Endometrial microvascular endothelial cells (primary cell): ENCODE results near the gene TWNK. TPM values are rescaled to one million over a fixed set of nuclear protein-coding genes. Genes with fewer than 3 reads are reported as not detected.

Source experiments
- in situ Hi-C: cut with HindIII; loops from 2 replicates; pipeline ENCODE4 v1.10.0; 2017; ENCODE audit warnings: low sequenced_read_pairs, low pct_unique_long_range_greater_than_20kb; ENCODE audit errors: inconsistent ontology term
- total RNA-seq: library from RNA; depleted of rRNA; stranded (reverse); fragments of >200 nt; gene quantifications from one replicate; pipeline ENCODE4 v1.2.3, GENCODE V29; 2015; ENCODE audit errors: inconsistent ontology term

TWNK gene
- 6.4 TPM for total RNA-seq

DNA sequence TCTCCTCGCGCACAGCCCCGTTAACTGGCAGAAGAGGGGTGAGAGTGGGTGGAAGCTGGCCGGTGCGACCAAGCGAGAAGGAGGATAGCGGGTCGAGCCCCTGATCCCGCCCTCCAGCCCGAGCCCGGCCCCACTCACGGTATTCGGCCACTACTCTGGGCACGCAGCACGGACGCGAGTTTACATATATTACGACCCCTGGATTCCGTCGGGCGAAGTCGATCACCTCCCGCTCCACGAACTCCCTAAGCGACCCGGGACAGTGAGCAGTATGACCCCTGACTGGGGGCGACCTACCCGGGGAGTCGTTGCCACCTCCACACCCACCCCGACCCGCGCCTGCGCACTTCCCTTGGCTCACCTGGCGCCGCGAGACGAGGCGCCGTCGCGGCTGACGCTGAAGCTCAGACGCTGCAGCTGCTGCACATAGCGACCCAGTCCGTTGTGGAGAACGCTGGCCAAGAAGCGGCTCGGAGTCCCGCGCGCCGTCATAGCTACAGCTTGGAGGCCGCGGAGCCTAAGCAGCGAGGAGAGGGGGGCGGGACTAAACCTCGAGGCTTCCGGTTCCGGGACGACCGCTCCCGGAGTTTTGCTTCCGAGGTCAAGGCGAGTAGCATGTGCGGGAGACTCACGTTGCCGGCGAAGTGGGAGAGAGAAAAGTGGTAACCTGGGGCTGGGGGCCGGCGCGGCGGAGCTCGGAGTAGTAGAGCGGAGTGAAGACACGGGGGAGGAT lies at the start of gene TWNK, which contains the start of gene MRPL43:
TSS of gene TWNK (plus strand) at position 592 of the 733 bp plus-strand sequence. CDS start 668 bp downstream, outside the sequence.
TSS of gene MRPL43 (minus strand) at position 546 of the 733 bp plus-strand sequence. CDS start at position 492, 54 bp downstream.
- in situ Hi-C loops: no loop called here

DNA sequence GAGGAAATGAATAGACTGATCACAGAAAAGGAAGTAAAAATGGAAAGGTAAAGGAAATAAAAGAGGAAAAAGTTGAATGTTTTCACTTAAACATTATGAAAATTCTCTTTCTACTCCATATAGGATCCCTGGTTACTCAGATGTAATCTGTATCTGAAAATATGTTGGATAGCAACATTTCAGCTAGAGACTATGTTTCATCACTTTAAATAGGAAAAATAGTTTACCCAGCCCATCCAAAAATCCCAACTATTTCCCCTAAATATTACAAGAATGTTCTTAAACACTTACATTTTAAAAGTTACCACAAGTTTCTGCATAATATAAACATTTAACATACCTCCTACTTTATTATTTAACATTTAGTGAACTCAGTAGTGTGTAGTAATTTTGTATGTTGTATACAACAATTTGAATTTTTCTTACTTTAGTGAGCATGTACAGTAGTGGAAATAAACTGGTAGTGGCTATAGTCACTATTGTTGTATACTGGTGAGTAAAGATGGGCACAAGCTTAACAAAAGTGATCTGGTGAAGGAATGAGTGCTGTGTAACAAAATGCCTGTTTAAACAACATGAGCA lies 47.5 kb upstream of the TWNK start:
- in situ Hi-C loops: no loop called here

DNA sequence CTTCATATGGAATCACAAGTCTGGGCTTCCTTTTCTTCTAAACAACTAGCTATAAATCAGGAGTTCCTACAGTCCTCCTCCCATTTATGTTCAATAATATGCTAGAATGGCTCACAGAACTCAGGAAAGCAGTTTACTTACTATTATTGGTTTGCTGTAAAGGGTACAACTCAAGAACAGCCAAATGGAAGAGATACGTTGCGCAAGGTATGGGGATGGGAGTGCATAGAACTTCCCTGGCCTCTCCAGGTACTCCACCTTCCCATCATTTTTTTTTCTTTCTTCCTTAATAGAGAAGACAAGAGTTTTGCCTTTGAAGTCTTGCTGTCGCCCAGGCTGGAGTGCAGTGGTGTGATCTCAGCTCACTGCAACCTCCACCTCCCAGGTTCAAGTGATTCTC lies 45.1 kb upstream of the TWNK start:
- in situ Hi-C loops: no loop called here

DNA sequence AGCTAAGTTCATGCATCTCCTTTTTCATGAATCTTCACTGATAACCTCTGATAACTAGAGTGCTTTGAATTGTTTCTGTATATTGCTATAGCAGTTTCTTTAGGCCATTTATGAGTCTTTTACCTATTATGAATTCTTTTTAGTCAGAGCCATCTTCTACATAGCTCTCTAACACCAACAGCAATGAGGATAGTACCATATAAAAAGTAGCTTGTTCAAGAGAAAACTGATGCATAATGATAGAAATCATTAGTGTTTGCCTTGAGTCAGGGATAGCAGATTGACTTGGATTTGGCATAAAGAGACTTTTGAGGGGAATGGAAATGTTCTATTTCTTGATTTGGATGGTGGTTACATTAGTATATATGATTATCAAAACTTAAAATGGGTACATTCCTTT lies 43.8 kb upstream of the TWNK start:
- in situ Hi-C loops: no loop called here

DNA sequence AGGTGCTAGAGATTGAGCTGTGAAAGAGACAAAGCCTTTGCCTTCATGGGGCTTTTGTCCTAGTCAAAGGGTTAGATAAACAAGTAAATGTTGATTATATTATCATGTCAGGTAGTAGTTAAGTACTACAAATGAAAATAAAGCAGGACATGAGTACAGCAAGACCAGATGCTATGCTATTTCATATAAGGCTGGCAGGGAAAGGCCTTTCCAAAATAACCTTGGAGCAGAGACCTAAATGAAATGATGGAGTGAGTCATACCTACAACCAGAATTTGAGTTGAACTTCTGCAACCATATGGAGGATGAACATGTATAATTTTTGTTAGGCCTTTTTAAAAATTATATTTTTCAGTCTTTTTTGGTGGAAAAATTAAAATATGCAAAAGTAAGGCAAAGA lies 41.6 kb upstream of the TWNK start:
- in situ Hi-C loops: no loop called here

DNA sequence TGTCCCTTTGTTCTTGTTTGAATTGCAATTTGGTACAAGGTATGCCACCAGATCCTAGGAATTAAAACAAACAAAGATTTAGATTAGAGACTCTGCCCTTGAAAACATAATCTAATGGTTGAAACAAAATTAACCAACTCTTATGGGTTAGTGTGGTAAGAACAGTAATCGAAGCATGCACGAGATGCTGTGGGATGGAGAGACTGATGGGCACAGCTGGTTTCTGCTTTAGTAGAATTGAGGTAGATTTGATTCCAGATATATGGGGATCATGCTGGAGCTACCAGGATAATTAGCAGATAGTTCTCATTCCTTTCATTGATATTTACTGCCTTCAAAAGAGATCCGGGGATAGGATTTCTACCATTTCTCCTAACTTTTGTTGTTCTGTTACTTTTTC lies 38.4 kb upstream of the TWNK start:
- in situ Hi-C loops: no loop called here

DNA sequence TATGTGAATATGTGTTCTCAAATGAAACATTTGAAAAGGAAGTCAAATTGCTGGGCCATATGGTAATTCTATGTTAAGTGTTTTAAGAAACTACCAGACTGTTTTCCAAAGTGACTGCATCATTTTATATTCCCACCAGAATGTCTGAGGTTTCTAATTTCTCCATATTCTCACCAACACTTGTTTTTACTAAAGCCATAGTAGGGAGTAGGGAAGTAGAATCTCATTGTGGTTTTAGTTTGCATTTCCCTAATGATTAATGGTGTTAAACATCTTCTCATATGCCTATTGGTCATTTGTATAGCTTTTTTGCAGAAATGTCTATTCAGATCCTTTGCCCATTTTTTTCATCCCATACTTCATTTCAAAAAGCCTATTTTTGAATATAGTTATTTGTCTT lies 27.1 kb upstream of the TWNK start:
- in situ Hi-C loops: no loop called here

DNA sequence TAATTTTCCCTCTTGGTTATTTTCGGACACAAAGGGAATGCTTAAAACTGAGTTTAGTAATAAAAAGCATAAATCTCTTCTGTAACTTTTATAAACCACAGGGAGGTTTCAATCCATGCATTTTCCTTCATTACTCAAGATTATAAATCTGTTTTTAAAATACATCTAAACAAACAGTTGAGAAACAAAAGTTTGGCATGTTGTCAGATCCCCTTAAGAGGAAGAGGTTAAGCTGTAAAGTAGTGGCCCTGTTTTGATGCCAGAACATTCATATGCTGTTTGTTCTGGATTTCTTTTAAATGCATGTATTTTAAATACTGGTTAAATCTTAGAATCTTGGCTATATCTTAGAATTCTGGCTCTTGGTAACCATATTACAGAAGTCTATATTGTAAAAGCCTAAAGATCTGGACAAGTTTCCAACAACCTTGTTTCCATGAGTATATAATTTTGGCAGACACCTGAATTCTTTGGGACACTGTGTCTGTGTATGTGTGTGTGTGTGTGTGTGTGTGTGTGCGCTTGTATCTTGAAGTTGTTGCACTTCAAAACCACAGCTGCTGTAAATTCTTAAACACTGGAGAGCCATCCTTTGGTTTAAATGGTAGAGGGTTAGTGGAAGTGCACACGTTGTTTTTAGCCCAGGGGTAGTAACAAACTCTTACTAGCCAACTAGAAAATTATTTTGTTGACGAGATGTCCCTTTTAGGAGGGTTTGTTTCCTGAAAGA lies 24.8 kb upstream of the TWNK start:
- in situ Hi-C loops: no loop called here

DNA sequence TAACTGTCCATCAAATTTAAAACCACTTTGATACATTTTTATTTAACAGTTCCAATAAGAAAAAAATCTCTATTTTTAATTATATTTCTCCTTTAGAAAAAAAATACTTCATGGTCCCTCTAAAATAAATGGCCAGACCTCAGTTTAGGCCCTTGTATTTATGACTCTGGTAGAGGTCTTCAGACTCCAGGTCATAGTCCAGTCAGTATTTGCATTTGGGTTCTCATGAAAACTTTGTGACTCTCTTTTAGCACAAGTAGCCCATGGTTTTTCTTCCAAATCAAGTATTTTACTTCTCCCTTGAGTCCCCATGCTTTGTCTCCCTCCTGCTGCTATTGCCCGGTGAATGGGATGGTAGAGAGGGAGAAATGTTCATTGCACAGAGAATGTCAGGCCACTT lies 23.5 kb upstream of the TWNK start:
- in situ Hi-C loops: no loop called here

DNA sequence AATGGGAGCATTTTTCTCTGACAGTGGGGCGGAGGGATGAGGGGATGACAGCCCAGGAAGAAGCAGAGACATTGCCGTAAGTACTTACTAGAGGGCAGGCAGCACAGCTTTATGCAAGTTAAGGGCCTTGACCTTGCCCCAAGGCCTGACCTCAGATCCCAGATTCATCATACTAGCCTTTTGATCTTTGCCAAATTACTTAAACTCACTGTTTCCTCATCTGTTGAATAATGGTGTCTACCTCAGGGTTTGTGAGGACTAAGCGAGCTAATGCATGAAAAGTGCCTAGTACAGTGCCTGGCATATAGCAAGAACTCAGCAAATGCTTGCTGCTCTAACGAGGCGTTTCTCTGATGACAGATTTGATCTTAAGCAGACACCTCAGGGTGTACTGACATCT lies 21.5 kb upstream of the TWNK start:
- in situ Hi-C loops: no loop called here

DNA sequence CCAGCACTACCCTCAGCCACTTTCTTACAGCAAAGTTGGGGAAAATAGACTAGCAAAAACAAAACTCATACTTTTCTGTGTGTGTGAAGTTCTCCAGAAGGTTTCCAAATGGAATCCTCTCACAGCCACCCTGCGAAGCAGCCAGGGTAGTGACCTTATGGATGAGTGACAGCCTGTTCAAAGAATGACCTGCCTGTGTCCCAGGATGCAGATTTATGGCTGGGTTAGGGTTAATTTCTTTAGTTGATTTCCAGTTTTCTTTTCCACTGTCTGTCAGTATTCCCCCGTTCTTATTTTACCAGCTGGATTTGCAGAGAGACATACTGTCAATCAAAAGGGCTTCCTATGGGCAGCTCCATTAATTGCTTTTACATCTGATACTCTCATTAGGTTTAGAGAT lies 20.5 kb upstream of the TWNK start:
- in situ Hi-C loops: no loop called here

DNA sequence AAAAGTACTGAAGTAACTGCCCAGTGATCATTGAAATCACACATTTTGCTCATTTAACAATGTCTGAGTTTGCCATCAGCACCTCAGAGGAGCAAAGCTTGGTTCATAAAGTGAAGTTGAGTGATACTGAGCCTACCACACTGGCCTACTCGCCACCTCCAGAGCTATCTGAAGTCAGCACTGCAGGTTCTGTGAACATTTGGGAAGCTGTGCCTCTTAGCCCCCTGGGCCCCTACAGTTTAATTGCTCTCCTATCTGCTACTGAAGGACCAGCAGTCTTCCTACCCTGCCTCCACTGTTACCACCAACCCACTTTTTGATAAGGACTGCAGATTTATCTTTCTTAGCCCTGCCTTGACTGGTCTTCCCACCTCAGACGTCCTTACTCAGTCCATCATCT lies 20.0 kb upstream of the TWNK start:
- in situ Hi-C loops: no loop called here

DNA sequence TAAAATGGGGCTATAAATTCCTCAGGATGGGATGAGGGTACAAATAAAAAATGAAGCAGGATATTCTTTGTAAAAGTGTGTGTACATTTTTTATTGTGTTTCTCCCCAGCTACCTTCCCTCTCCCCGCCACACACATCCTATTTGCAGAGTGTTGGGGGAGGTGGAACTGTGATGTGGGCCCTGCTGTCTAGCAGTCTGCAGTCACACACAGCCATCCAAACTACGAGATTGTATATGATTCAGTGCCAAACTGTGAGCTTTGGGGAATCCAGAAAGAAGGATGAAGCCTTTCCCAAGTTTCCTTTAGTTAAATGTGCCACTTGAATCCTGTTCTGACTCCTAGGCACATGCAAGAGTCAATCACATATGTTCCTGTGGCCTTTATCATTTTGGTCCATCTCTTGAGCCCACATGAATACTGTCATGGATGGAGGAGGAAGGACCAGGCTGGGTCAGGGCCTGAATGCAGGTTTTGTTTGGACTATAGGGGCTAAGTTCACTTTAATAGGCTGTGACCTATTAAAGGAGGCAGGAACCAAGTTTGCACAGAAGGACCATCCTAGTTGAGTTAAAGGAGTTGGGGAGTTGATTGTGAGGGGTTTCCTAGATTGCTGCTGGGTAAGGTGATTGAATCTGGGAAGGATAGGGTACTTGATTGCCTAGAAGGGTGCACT lies 19.1 kb upstream of the TWNK start:
- in situ Hi-C loops: no loop called here

DNA sequence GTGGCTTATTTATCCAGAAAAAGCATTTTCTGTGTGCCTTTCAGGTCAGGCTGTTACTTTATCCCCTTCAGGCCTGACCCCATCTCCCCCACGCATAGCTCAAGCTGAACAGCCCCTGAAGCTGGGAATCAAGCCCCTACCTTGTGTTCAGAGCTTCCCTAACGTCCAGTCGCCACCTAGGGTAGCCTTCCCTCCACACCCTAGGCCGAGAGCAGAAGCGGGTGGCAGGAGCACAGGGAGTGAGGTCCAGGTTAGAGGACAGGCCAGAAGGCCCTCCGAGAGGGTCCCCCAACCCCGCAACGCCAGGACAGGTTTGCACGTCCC lies 18.5 kb upstream of the TWNK start:
- in situ Hi-C loops: no loop called here

DNA sequence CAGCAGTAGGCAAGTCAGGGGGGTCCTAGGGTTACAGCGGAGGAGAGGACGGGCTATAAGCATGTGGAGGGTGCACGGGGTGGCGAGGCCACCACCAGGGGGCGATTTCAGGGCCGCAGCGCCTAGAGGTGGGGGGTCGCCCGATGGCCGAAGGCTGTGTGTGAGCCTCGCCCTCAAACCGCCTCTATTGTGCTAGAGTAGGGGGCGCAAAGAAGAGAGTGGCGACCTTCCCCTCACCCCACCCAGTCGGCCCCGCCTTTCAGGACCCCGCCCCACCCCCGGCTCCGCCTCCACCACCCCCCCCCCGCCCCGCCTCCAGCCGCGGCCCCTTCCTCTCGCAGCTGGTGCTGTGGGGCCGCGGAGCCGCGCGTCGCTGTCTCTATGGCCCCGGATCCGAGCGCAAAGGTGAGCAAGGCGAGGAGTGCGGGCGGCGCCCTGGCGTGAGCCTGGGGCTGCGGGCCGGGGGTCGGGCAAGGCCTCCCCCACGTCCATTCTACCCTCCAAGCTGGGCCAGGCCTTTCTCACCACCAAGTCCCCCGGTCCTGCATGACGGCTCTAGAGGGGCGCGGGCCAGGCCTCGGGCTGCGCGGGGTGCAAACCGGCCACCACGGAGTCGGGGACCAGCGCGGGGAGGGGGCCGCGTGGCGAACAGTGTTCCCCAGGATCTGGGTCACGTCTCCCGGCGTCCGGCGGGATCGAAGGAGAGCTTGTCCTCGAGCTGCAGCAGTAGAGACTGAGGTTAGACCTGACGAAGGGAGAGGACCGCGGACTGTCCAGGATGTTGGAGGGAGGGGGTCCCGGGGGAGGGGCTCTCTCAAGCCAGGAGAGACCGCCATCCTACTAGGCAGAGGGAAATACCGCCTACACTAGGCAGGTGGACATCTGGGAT lies 17.9 kb upstream of the TWNK start, which contains the start of gene SEMA4G:
TSS of gene SEMA4G (plus strand) at position 318 of the 889 bp plus-strand sequence. CDS start 3,409 bp downstream, outside the sequence.
- in situ Hi-C loops: no loop called here

DNA sequence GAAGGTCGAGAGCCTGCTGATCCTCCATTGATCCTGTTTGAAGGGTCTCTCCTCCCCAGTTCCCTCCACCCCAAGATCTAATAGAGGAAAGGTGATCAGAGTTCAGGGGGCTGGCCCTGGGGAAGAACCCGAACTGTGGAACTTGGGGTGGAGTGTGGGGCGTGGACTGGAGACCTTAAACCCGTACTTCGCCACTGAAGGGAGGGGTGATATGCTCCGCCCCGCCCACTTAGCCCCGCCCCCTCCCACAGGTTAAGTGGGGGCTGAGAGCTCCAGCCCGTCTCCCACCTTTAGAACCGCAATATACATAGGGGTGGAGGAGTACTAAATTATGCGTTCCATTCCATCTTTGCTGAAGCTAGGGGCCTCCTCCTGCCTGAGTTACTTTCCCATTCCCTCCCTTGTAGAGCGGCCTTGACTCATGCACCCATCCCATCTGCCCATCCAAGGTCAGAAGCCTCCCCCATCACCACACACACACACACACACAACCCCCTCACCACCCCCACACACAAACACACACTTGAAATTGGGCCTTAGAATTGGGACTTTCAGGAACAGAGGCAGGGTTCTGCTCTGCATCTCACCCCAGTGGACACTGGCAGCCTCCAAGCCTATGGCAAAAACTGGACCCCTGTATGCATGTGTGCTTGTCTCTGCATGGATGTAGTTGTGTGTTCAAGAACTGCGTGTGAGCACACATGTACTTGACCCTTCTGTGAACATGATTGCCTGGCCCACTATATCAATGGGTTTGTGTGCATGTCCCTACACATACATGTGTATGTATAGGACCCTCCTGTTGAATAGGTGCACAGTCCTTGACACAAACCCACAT lies 17.0 kb upstream of the TWNK start:
- in situ Hi-C loops: no loop called here

DNA sequence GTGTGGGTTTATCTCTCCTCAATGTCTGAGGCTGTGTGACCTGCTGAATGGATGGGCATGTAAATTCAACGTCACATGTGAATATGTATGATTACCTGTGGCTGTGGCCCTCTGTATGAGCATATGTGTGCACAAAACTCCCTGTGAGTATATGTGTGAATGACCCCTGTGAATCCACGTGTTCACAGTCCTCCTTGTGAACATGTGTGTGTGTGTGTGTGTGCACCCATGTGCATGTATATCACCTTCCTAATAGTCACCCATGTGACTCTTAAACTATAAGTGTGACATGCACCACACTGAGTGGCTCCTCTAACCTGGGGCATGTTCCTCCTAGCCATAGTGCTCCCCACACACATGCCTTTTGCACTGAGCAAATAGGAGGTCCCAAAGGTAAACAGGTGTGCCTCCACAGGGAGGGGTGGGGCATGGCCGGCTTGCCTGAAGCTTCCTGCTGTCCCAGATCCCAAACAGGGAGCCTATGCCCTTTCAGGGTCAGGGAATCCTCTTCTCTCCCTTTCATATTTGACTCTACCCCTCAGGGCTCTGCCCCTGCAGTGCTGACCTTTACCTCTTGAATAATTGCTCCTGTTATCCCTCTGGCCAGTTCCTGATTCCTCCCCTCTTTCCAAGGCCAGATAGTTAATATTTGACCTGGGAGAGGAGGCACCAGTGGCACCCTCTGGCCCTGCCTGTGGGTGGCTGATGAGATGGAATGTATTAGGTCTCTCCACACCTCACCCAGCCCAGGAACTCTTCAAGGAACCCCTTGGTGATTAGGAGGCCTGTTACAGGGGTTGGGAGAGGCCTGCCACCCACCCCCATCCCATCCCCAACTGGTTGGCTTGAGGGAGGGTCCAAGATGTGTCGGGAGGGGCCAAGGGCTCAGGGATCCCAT lies 16.2 kb upstream of the TWNK start:
- in situ Hi-C loops: no loop called here
